IPS DF 6.9 (cell line): ENCODE measurements around the gene OR2L2.

Experiments
- DNase-seq: peaks from one replicate; pipeline ENCODE4 v3.0.0-alpha.2; 2013; ENCODE audit warnings: low read depth, low spot score
- H3K27ac ChIP-seq: one replicate; pipeline ENCODE4 v1.5.1; 2013; ENCODE audit warnings: low read length, control low read depth
- H3K27me3 ChIP-seq: 2 replicates; pipeline ENCODE4 v1.6.1; 2013; ENCODE audit warnings: mild to moderate bottlenecking, low read length; ENCODE audit not compliant: control insufficient read depth, insufficient read depth
- H3K36me3 ChIP-seq: 2 replicates; pipeline ENCODE4 v1.6.1; 2013; ENCODE audit warnings: low read length; ENCODE audit not compliant: control insufficient read depth, insufficient read depth
- H3K4me1 ChIP-seq: 2 replicates; pipeline ENCODE4 v1.6.1; 2013; ENCODE audit warnings: low read length; ENCODE audit not compliant: control insufficient read depth, insufficient read depth
- H3K4me3 ChIP-seq: 2 replicates; pipeline ENCODE4 v1.5.1; 2013; ENCODE audit warnings: mild to moderate bottlenecking, low read length
- H3K9me3 ChIP-seq: 2 replicates; pipeline ENCODE4 v1.6.1; 2013; ENCODE audit warnings: low read length, inconsistent platforms; ENCODE audit not compliant: control insufficient read depth, insufficient read depth
- WGBS: extraction: QIAGEN DNeasy Blood & Tissue Kit; methylation state at CpG from one replicate; pipeline ENCODE4 v1.1.7; 2013; ENCODE audit warnings: mixed read lengths, missing lambda C conversion rate; ENCODE audit not compliant: insufficient read length, insufficient coverage; 5-methylcytosine and 5-hydroxymethylcytosine counted together

OR2L2 gene

GRCh38 chr1:248029770-248030169 lies at the start of gene OR2L2:
Gene OR2L2, plus strand, starts transcription at chr1:248030070. Its CDS starts 8,198 bp downstream, at chr1:248038268.
- WGBS: no CpG with 5 or more reads among the region's 2 CpGs
- Histone ChIP-seq H3K4me3 (no peak within 1 kb of the TSS), H3K4me1 (no peaks in the 10 kb centered on the region), H3K36me3 (no peaks in the 10 kb centered on the region), H3K27me3 (no peaks in the 10 kb centered on the region), H3K27ac (no peak within 1 kb of the TSS), H3K9me3 (peaks cover 1% of the 10 kb centered on the region; the same call in 1 of the 2 replicates)
- DNase-seq: no peak

- peaks cover 5% of the 10 kb centered on the region for H3K9me3 ChIP-seq
- WGBS: no CpG with 5 or more reads among the region's 2 CpGs
- no peak for DNase-seq
- no peaks in the 10 kb centered on the region for H3K27me3 ChIP-seq
- H3K36me3 ChIP-seq: no peaks in the 10 kb centered on the region
- no peak overlapping the region for H3K4me3 ChIP-seq
- no peaks in the 10 kb centered on the region for H3K4me1 ChIP-seq
- H3K27ac ChIP-seq: no peak overlapping the region
These were observed 36.9 kb upstream of the OR2L2 start for GRCh38 chr1:247992986-247993385.

- Histone ChIP-seq H3K4me1 (no peaks in the 10 kb centered on the region), H3K27ac (no peak overlapping the region), H3K27me3 (no peaks in the 10 kb centered on the region), H3K4me3 (no peak overlapping the region), H3K36me3 (no peaks in the 10 kb centered on the region), H3K9me3 (peaks cover 5% of the 10 kb centered on the region)
- no CpG with 5 or more reads among the region's 2 CpGs for WGBS
- DNase-seq: no peak
These were observed 31.1 kb upstream of the OR2L2 start for GRCh38 chr1:247998811-247999210.

DNA sequence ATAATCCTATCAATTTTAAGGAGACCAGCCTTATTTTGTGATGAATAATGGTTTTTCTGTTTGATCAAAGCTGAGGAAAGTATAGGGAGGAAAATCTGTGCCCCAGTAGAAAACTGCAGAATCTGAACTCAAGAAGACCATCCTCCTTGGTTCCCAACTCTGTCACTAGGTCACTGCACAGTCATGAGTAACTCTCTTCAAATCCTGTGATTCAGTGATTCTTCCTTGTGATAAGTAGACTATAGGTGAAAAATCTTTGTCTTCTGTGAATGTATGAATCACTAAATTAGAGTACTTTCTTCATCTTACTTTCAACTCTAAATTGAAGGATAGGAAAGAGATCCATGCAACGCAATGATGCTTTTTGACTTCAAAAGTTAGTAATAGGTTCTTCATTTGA lies 29.7 kb upstream of the OR2L2 start:
- peaks cover 5% of the 10 kb centered on the region for H3K9me3 ChIP-seq
- H3K36me3 ChIP-seq: no peaks in the 10 kb centered on the region
- no peaks in the 10 kb centered on the region for H3K27me3 ChIP-seq
- DNase-seq: no peak
- WGBS: no CpG with 5 or more reads among the region's 1 CpG
- no peaks in the 10 kb centered on the region for H3K4me1 ChIP-seq
- H3K4me3 ChIP-seq: no peak overlapping the region
- no peak overlapping the region for H3K27ac ChIP-seq

DNA sequence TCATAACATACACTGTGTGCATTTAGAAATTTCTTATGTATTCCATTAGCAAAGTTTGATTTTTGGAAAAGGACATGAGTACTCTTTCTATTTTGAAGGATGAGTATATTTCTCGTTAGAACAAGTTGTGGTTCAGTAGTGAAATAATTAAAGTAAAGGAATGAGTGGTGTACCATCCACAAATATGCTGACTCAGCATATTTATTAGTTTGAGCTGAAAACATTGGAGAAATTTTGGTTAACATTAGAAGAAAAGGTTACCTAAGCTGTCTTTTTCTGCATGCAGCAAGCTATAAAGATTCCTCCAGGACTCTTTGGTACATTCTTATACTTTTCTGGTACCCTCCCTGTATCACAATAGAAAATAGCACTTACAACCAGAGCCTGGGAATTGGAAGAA lies 22.1 kb upstream of the OR2L2 start:
- Histone ChIP-seq H3K36me3 (no peaks in the 10 kb centered on the region), H3K27me3 (no peaks in the 10 kb centered on the region), H3K4me3 (no peak overlapping the region), H3K27ac (no peak overlapping the region), H3K4me1 (no peaks in the 10 kb centered on the region), H3K9me3 (peaks cover 4% of the 10 kb centered on the region)
- no peak for DNase-seq
- no CpG with 5 or more reads among the region's 1 CpG for WGBS

GRCh38 chr1:248009681-248010080 lies 20.2 kb upstream of the OR2L2 start:
- Histone ChIP-seq H3K27me3 (no peaks in the 10 kb centered on the region), H3K4me1 (no peaks in the 10 kb centered on the region), H3K9me3 (peaks cover 4% of the 10 kb centered on the region), H3K36me3 (no peaks in the 10 kb centered on the region), H3K4me3 (no peak overlapping the region), H3K27ac (no peak overlapping the region)
- WGBS: no CpG with 5 or more reads among the region's 3 CpGs
- no peak for DNase-seq

- no peaks in the 10 kb centered on the region for H3K4me1 ChIP-seq
- no CpG with 5 or more reads among the region's 2 CpGs for WGBS
- H3K36me3 ChIP-seq: no peaks in the 10 kb centered on the region
- DNase-seq: no peak
- H3K27ac ChIP-seq: no peak within 1 kb of the TSS
- H3K27me3 ChIP-seq: no peaks in the 10 kb centered on the region
- no peak within 1 kb of the TSS for H3K4me3 ChIP-seq
- peaks cover 3% of the 10 kb centered on the region for H3K9me3 ChIP-seq
These were observed 16.6 kb upstream of the OR2L2 start, which contains the start of gene OR2L5 for GRCh38 chr1:248013229-248013710. Gene OR2L5, plus strand, starts transcription at chr1:248013660. Its CDS starts 8,288 bp downstream, at chr1:248021948.

DNA sequence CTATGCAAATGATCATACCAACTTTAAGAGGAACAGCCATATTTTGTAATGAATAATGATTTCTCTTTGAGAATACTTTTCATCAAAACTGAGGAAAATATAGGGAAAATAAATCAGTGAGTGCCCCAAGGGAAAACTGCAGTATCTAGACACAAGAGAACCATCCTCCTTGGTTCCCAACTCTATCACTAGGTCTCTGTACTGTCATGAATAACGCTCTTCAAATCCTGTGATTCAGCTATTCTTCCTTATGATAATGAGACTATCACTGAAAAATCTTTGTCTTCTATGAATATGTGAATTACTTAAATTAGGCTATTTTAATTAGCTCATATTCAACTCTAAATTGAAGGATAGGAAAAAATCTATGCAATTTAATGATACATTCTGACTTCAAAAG lies 14.1 kb upstream of the OR2L2 start:
- H3K9me3 ChIP-seq: peaks cover 5% of the 10 kb centered on the region

GRCh38 chr1:248045209-248045608 lies 15.3 kb downstream of the OR2L2 start:
- Histone ChIP-seq H3K9me3 (peaks cover 4% of the 10 kb centered on the region), H3K4me1 (no peaks in the 10 kb centered on the region), H3K27ac (no peak overlapping the region), H3K36me3 (no peaks in the 10 kb centered on the region), H3K4me3 (no peak overlapping the region), H3K27me3 (no peaks in the 10 kb centered on the region)
- WGBS: no CpG with 5 or more reads among the region's 5 CpGs
- no peak for DNase-seq

More for the DNA sequence above, 14.1 kb upstream of the OR2L2 start:
- H3K36me3 ChIP-seq: no peaks in the 10 kb centered on the region
- no peak for DNase-seq
- no peaks in the 10 kb centered on the region for H3K4me1 ChIP-seq
- H3K4me3 ChIP-seq: no peak overlapping the region
- H3K27me3 ChIP-seq: no peaks in the 10 kb centered on the region
- no CpG with 5 or more reads among the region's 1 CpG for WGBS
- no peak overlapping the region for H3K27ac ChIP-seq

DNA sequence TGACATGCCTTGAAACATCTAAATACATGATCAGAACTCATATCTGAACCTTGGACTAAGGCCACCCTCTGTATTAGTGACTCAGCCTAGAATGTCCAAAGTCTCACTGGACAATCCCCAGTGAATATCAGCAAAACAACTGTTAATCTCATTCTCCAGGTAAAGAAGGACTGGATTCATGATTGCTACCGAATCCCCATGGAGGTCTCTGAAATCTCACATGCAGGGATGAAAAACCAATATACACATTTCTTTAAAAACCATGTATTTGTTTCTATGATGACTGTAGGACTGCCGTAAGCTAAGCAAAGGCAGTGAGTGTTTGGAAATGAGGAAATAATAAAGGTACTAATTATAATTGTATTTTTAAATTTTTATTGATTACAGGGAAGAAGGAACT lies 16.7 kb downstream of the OR2L2 start, which contains the start of gene OR2L3:
Gene OR2L3, plus strand, starts transcription at position 301 of the 400 bp plus-strand sequence. CDS start 13,846 bp downstream, outside the sequence.
- WGBS: no CpG with 5 or more reads among the region's 2 CpGs

GRCh38 chr1:248047008-248047407 lies 17.1 kb downstream of the OR2L2 start:
- no CpG with 5 or more reads among the region's 1 CpG for WGBS
- Histone ChIP-seq H3K4me3 (no peak overlapping the region), H3K36me3 (no peaks in the 10 kb centered on the region), H3K4me1 (no peaks in the 10 kb centered on the region), H3K9me3 (peaks cover 4% of the 10 kb centered on the region), H3K27ac (no peak overlapping the region), H3K27me3 (no peaks in the 10 kb centered on the region)
- no peak for DNase-seq

More for the DNA sequence above, 16.7 kb downstream of the OR2L2 start, which contains the start of gene OR2L3:
- no peaks in the 10 kb centered on the region for H3K36me3 ChIP-seq
- H3K27ac ChIP-seq: no peak within 1 kb of the TSS
- DNase-seq: no peak
- no peaks in the 10 kb centered on the region for H3K27me3 ChIP-seq
- H3K4me1 ChIP-seq: no peaks in the 10 kb centered on the region
- H3K4me3 ChIP-seq: no peak within 1 kb of the TSS
- peaks cover 4% of the 10 kb centered on the region for H3K9me3 ChIP-seq
